HG03460 (cell line): ENCODE data around the gene CDK4.
A peak's percentile ranks its signal among the peaks of the same experiment; 100 is the strongest.
"Not testable (repeated sequence)": the region's sequence is repeated elsewhere in the genome, so short reads cannot be mapped to it uniquely, and the experiment has no call there.

Experiments
- ATAC-seq: cut with Tn5 transposase; IDR thresholded peaks from one replicate; pipeline ENCODE4 v1.9.1; 2021; ENCODE audit not compliant: unreplicated experiment

CDK4 gene

DNA sequence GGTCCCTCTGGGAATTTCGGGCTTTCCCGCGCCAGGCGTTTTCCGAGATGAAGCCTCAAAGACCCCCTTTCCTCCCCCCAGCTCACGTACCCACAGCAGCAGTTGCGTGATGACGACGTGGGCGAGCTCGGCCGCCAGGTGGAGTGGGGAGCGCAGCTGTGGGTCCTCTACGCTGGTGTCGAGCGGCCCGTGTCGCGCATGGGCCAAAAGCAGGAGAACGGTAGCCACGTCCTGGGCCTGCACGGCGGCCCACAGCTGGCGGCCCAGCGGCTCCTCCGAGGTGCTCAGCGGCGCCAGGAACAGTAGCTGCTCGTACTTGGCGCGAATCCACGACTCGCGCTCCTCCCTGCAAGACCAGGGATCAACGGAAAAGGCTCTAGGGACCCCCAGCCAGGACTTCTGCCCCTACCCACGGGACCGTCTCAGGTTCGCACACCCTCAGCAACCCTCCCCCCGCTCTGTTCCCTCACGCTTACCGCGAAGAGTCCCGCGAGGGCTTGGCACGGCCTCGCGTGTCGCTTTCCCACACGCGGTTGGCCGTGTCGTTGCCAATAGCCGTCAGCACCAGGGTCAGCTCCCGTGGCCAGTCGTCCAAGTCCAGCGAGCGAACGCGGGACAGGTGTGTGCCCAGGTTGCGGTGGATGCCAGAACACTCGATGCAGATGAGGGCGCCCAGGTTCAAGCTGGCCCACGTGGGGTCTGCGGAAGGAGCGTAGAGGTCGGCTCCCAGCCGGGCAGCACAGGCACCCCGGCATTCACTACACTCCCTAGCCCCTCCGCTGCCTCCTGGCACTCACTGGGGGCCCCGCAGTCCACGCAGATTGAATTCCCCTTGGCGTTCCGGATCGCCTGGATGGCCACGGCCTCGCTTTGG, 25.0 kb downstream of the CDK4 start:
- no peak for ATAC-seq

DNA sequence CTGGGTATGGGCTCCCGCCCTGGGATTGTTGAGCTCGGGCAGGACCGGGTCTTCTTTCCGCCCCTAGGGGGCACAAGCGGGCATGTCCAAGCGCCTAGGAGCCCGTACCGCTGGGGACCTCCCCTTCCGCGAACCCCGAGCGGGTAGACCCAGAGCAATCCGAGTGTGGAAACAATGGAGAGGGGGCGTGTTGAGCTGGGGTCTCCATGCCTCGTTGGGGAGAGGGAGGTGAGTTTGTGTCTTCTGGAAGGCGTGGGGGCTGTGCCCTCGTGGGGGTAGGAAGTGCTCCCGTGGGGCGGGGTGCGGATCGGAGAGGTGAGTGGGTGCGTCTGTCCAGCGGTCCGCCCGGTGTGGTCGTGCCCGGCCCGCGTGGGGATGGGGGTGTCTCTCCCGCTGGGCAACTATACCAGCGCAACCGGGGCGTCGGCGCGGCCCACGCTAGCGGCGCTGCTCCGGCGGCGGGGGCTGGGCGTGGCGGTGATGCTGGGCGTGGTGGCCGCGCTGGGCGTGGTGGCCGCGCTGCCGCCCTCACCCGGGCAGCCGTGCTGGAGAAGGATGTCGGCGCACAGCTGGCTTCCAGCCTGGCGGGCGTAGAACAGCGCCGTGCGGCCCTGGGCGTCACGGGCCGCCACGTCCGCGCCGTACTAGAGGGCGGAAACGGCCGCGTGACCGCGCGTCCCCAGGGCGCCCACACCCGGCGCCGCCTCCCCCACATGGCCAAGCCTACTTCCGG, 25.8 kb downstream of the CDK4 start:
- ATAC-seq, result peak; percentile 54

DNA sequence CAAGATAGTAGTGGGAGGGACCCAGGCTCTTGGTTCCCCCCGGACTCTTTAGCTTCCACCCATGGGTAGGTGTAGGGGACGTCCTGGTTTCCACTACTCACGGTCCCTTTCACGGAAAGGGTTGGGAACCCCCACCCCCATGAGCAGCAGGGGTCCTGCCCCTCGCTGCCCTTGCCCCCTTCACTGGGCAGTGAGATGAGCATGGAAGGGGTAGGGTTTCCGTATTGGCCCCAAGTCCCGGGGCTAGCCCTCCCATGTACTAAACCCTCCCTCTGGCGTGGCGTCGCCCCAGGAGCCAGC, 26.3 kb downstream of the CDK4 start:
- ATAC-seq, result no peak

- ATAC-seq, result no peak
Measured at GRCh38 chr12:57724936-57725740, 27.0 kb downstream of the CDK4 start.

- ATAC-seq, result no peak
Measured at GRCh38 chr12:57724003-57724935, 27.8 kb downstream of the CDK4 start.

GRCh38 chr12:57723630-57723962, 28.5 kb downstream of the CDK4 start:
- ATAC-seq, result no peak

DNA sequence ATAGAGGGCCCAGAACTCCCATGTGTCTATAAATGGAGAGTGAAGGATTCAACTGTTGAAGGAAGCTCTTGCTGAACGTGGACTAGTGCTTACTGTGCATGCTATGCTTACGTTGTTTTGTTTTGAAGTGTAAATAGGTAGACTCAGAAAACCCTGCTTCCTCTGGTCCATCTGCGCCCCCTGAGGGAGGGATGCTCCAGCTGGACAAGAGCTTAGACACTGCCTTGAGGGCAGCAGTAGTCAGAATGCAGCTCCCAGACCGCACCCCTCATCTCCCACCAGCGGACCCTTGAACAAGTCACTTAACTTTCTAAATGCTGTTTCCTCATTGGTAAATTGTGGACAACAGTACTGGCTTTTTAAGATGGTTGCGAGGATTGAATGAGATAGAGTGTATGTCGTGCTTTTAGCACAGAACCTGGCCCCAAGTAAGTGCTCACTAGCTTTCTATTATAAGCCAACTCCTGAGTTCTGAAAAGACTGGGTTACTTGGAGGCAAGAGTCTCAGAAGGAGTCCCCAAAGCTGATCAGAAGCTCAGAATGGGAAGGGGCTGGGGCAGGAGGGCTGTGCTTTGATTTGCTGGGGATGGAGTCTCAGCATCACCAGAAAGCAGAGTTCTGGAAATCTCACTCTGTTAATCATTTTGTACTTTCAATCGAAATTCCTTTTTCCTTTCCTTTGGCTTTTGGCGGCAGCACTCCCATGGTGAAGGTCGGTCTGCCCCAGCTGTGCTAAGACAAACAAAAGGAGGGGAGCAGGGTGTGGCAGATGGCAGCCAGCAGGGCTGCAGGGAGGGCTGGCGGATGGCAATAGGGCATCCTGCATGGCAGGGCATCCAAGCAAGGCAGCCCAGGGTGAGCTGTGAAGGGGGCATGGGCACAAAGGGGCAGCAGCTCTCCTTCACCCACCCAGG, 29.1 kb downstream of the CDK4 start:
- ATAC-seq, result no peak

- not testable (repeated sequence) for ATAC-seq
Measured at GRCh38 chr12:57721846-57722608, 30.1 kb downstream of the CDK4 start.

DNA sequence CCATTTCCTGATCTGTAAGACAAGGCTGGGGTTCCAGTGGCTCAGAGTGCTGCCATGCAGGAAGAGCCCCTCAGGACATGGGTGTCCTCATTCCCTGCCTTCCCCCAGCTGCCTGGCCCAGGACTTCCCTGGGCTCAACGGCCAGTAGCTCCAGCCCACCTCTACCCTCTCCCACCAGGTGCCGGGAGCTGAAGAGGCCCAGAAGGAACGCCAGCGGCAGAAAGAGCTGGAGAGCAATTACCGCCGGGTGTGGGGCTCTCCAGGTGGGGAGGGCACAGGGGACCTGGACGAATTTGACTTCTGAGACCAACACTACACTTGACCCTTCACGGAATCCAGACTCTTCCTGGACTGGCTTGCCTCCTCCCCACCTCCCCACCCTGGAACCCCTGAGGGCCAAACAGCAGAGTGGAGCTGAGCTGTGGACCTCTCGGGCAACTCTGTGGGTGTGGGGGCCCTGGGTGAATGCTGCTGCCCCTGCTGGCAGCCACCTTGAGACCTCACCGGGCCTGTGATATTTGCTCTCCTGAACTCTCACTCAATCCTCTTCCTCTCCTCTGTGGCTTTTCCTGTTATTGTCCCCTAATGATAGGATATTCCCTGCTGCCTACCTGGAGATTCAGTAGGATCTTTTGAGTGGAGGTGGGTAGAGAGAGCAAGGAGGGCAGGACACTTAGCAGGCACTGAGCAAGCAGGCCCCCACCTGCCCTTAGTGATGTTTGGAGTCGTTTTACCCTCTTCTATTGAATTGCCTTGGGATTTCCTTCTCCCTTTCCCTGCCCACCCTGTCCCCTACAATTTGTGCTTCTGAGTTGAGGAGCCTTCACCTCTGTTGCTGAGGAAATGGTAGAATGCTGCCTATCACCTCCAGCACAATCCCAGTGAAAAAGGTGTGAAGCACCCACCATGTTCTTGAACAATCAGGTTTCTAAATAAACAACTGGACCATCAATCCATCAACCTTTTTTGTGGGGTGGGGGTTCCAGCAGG, 31.2 kb downstream of the CDK4 start:
- no peak for ATAC-seq

- no peak for ATAC-seq
Measured at GRCh38 chr12:57719777-57720605, 32.1 kb downstream of the CDK4 start.

DNA sequence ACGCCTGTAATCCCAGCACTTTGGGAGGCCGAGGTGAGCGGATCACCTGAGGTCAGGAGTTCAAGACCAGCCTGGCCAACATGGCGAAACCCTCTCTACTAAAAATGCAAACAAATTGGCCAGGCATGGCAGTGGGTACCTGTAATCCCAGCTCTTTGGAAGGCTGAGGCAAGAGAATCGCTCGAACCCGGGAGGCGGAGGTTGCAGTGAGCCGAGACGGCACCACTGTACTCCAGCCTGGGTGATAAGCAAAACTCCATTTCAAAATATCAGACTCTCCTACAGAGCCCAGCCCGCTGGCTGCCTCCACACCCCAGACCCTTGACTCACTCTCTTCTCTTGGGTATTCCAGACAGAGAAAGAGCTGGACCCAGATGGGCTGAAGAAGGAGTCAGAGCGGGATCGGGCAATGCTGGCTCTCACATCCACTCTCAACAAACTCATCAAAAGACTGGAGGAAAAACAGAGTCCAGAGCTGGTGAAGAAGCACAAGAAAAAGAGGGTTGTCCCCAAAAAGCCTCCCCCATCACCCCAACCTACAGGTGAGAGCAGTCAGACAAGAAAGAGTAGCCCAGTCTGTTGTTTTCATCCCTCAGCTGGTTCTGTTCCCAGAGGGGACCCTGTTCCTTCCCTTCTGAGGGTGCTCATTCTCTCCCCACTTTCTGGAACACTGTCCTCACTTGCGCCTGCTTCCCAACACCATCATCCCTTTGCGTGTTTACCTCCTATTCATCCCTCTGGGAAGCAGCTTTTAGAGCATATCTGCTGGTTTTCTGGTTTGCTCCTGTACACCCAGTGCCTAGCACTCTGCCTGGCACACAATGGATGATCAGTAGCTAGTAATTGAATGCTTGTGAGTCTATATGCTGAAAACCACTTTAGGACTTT, 33.2 kb downstream of the CDK4 start:
- no peak for ATAC-seq

DNA sequence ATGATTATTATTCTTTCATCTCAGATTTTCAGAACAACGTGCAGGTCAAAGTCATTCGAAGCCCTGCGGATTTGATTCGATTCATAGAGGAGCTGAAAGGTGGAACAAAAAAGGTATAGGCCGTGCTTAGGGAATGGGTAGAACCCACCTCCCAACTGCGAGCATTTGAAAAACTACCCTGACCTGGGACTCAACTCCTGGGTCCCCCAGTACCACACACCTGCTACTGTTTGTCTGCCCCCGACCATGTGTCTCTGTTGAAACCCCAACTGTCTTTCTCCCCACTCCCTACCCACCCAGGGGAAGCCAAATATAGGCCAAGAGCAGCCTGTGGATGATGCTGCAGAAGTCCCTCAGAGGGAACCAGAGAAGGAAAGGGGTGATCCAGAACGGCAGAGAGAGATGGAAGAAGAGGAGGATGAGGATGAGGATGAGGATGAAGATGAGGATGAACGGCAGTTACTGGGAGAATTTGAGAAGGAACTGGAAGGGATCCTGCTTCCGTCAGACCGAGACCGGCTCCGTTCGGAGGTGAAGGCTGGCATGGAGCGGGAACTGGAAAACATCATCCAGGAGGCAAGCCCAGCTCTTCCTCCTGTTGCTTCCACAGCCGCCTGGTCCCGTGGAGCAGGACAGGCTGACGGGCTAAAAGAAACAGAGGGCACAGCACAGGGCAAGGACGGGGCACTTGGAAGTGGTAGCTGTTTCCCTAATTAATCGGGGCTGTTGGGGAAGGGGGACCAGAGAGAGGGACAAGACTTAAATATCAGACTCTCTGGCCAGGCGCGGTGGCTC, 34.1 kb downstream of the CDK4 start:
- ATAC-seq, result no peak

DNA sequence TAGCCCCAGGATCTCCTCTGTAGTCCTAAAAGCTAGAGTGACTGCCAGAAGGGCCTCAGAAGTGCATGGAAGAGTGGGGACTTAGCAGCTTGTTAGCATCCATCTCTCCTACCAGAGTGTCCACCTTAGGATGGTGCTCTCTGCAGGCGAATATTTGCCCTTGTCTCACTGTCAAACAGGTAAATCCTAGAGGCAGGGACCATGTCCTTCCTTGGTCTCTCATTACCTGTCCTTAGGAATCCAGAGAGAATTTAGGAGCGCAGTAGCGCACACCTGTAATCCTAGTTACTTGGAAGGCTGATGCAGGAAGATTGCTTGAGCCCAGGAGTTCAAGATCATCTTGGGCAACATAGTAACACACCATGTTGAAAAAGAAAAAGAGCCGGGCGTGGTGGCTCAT, 35.0 kb downstream of the CDK4 start:
- no peak for ATAC-seq

GRCh38 chr12:57716305-57716704, 35.8 kb downstream of the CDK4 start:
- no peak for ATAC-seq

DNA sequence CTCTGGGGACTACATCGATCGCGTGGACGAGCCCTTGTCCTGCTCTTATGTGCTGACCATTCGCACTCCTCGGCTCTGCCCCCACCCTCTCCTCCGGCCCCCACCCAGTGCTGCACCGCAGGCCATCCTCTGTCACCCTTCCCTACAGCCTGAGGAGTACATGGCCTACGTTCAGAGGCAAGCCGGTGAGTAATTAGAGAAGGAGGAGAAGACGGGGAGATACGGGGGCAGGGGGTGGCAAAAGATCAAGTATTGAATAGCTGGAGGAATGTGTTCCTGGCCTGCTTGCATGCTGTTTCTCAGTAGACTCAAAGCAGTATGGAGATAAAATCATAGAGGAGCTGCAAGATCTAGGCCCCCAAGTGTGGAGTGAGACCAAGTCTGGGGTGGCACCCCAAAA, 36.3 kb downstream of the CDK4 start:
- ATAC-seq, result no peak
